ENCODE results near the gene CDA. TPM values are rescaled to one million over a fixed set of nuclear protein-coding genes. Genes with fewer than 3 reads are reported as not detected.

Gene CDA
- total RNA-seq, 6 donors from 2014 or later = 2.6 to 9.3 (median 3.0) TPM; not detected in 1

- Histone ChIP-seq H3K27me3 (peaks cover 0 to 36% (median 21%) of the 10 kb centered on the region in 4 donors), H3K4me1 (peaks cover 5 to 25% (median 13%) of the 10 kb centered on the region in 4 donors), H3K9me3 (no peaks in the 10 kb centered on the region), H3K36me3 (no peaks in the 10 kb centered on the region), H3K4me3 (peak within 1 kb of the TSS in 3 of 4 donors; percentile 8 to 35 (median 24)), H3K27ac (no peak within 1 kb of the TSS)
- TF ChIP-seq POLR2AphosphoS5 (IDR thresholded peaks at IDR 0.05) = no peak
- WGBS, 2 donors = 3% methylated on average over 21 to 37 of the region's 47 CpGs
- DNase-seq = peak in 1 of 2 donors; percentile 87
- peak in 1 of 2 donors; percentile 94 for ATAC-seq (ENCODE audit: low FRiP score in 2 of 2)
These were observed 36.8 kb upstream of the CDA start, which contains the start of gene FAM43B for GRCh38 chr1:20551945-20552727. TSS of gene FAM43B (plus strand) at chr1:20552573. CDS start at chr1:20552974, 401 bp downstream.

GRCh38 chr1:20552728-20553445 is 36.0 kb upstream of the CDA start:
- Histone ChIP-seq H3K27ac (no peak overlapping the region), H3K9me3 (no peaks in the 10 kb centered on the region), H3K4me1 (peaks cover 5 to 25% (median 13%) of the 10 kb centered on the region in 4 donors), H3K27me3 (peaks cover 0 to 36% (median 21%) of the 10 kb centered on the region in 4 donors), H3K4me3 (peak overlapping the region in 3 of 4 donors; percentile 8 to 35 (median 24)), H3K36me3 (no peaks in the 10 kb centered on the region)
- DNase-seq = no peak
- ATAC-seq (ENCODE audit: low FRiP score in 2 of 2) = peak in 1 of 2 donors; percentile 4
- 0 to 1% methylated on average over 7 to 49 of the region's 82 CpGs for WGBS, 2 donors
- TF ChIP-seq CTCF (IDR thresholded peaks at IDR 0.05) (no peak), EP300 (IDR thresholded peaks at IDR 0.05) (no peak), POLR2AphosphoS5 (IDR thresholded peaks at IDR 0.05) (no peak), POLR2A (IDR thresholded peaks at IDR 0.05) (no peak)

- 55 to 73% methylated on average over 6 to 7 of the region's 7 CpGs for WGBS, 2 donors
- DNase-seq (no peak), ATAC-seq (ENCODE audit: low FRiP score in 2 of 2) (no peak)
- Histone ChIP-seq H3K27me3 (peaks cover 0 to 36% (median 21%) of the 10 kb centered on the region in 4 donors), H3K36me3 (no peaks in the 10 kb centered on the region), H3K27ac (no peak overlapping the region), H3K9me3 (no peaks in the 10 kb centered on the region), H3K4me1 (peaks cover 5 to 25% (median 13%) of the 10 kb centered on the region in 4 donors), H3K4me3 (no peak overlapping the region)
- TF ChIP-seq POLR2AphosphoS5 (IDR thresholded peaks at IDR 0.05) = no peak
These were observed 33.7 kb upstream of the CDA start for GRCh38 chr1:20555025-20555757.

GRCh38 chr1:20555758-20556120 is 33.2 kb upstream of the CDA start:
- TF ChIP-seq POLR2A (IDR thresholded peaks at IDR 0.05) (no peak), EP300 (IDR thresholded peaks at IDR 0.05) (no peak), POLR2AphosphoS5 (IDR thresholded peaks at IDR 0.05) (no peak), CTCF (IDR thresholded peaks at IDR 0.05) (no peak)
- ATAC-seq (ENCODE audit: low FRiP score in 2 of 2) (no peak), DNase-seq (no peak)
- Histone ChIP-seq H3K27ac (no peak overlapping the region), H3K27me3 (peaks cover 0 to 36% (median 21%) of the 10 kb centered on the region in 4 donors), H3K4me1 (peaks cover 5 to 25% (median 13%) of the 10 kb centered on the region in 4 donors), H3K36me3 (no peaks in the 10 kb centered on the region), H3K4me3 (no peak overlapping the region), H3K9me3 (no peaks in the 10 kb centered on the region)
- 66 to 80% methylated on average over 4 of the region's 4 CpGs for WGBS, 2 donors

GRCh38 chr1:20558191-20558590 is 30.7 kb upstream of the CDA start:
- peaks cover 1 to 11% (median 4%) of the 10 kb centered on the region in 4 donors for H3K4me1 ChIP-seq
- H3K27me3 ChIP-seq = peaks cover 0 to 17% (median 6%) of the 10 kb centered on the region in 4 donors
- no peaks in the 10 kb centered on the region for H3K9me3 ChIP-seq
- WGBS, 2 donors = 49 to 58% methylated on average over 5 of the region's 5 CpGs
- H3K27ac ChIP-seq = no peak overlapping the region
- ATAC-seq (ENCODE audit: low FRiP score in 2 of 2) = peak in 1 of 2 donors; percentile 46
- H3K36me3 ChIP-seq = no peaks in the 10 kb centered on the region
- no peak for TF ChIP-seq CTCF (IDR thresholded peaks at IDR 0.05)
- no peak for TF ChIP-seq EP300 (IDR thresholded peaks at IDR 0.05)
- no peak for TF ChIP-seq POLR2A (IDR thresholded peaks at IDR 0.05)
- no peak for TF ChIP-seq POLR2AphosphoS5 (IDR thresholded peaks at IDR 0.05)
- DNase-seq = no peak
- H3K4me3 ChIP-seq = no peak overlapping the region

All from upper lobe of left lung (tissue), 6 donors.